GM19438 (cell line): ENCODE data around the gene LCLAT1.

ENCODE experiments used
- ATAC-seq: cut with Tn5 transposase; IDR thresholded peaks from one replicate; pipeline ENCODE4 v1.9.1; 2021; ENCODE audit warnings: low read depth; ENCODE audit not compliant: unreplicated experiment

LCLAT1 gene

GRCh38 chr2:30689496-30690125, 242.6 kb downstream of the LCLAT1 start:
- ATAC-seq, result no peak

- ATAC-seq, result no peak
Measured at GRCh38 chr2:30690126-30690561, 243.1 kb downstream of the LCLAT1 start.

GRCh38 chr2:30691091-30691947, 244.3 kb downstream of the LCLAT1 start:
- no peak for ATAC-seq

GRCh38 chr2:30691948-30692828, 245.1 kb downstream of the LCLAT1 start:
- no peak for ATAC-seq

GRCh38 chr2:30692829-30693275, 245.8 kb downstream of the LCLAT1 start:
- no peak for ATAC-seq
